ENCODE data around the gene SAFB. TPM values are rescaled to one million over a fixed set of nuclear protein-coding genes. Genes with fewer than 3 reads are reported as not detected.

SAFB gene
- total RNA-seq, 1 experiment from 2014 or later = 171 TPM

DNA sequence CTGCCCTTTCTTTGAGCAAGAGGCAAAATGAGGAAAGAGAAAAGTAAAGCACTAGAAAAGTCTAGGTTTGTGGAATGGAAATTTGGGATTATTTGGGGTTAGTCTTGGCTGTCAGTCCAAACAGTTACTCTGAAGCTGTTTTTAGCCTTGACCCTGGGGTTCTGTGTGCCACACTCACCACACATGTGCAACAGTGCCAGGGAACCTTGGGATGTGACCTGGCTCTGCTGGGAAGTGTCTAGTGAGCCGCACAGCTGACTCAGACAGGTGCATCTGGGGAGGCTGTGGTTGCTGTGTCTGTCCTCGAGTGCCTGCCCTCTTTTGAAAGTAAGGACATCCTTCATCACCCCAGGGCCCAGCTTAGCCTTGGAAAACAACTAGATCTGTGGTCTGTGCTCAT is 41.6 kb downstream of the SAFB start:
- POLR2A ChIA-PET (ENCODE audit: low non-redundant PET) = no interaction called here
- Histone ChIP-seq H3K36me3 (ENCODE audit: insufficient read depth, low read length, poor library complexity, severe bottlenecking) (peaks cover 94% of the 10 kb centered on the region), H3K27me3 (replicated peaks; ENCODE audit: insufficient read depth, low read depth, low read length, poor library complexity) (no peaks in the 10 kb centered on the region), H3K27ac (ENCODE audit: low read depth, low read length, poor library complexity, severe bottlenecking) (no peak overlapping the region), H3K9me3 (ENCODE audit: low read depth, low read length, poor library complexity, severe bottlenecking) (no peaks in the 10 kb centered on the region), H3K4me1 (ENCODE audit: insufficient read depth, low read length, poor library complexity, severe bottlenecking) (no peaks in the 10 kb centered on the region), H3K4me3 (ENCODE audit: low read depth, low read length, poor library complexity, severe bottlenecking) (no peak overlapping the region)
- CTCF ChIA-PET = no interaction called here
- TF ChIP-seq, protein P1, sequence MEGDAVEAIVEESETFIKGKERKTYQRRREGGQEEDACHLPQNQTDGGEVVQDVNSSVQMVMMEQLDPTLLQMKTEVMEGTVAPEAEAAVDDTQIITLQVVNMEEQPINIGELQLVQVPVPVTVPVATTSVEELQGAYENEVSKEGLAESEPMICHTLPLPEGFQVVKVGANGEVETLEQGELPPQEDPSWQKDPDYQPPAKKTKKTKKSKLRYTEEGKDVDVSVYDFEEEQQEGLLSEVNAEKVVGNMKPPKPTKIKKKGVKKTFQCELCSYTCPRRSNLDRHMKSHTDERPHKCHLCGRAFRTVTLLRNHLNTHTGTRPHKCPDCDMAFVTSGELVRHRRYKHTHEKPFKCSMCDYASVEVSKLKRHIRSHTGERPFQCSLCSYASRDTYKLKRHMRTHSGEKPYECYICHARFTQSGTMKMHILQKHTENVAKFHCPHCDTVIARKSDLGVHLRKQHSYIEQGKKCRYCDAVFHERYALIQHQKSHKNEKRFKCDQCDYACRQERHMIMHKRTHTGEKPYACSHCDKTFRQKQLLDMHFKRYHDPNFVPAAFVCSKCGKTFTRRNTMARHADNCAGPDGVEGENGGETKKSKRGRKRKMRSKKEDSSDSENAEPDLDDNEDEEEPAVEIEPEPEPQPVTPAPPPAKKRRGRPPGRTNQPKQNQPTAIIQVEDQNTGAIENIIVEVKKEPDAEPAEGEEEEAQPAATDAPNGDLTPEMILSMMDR (conservative IDR thresholded peaks at IDR 0.05; ENCODE audit: low read depth, low read length) = no peak
- TF ChIP-seq EZH2 (IDR thresholded peaks at IDR 0.05; ENCODE audit: borderline replicate concordance, low read depth, low read length, poor library complexity, severe bottlenecking) = no peak
- no TSS peak for BruUV-seq (replicated peaks)
- intact Hi-C loops (cut with micrococcal nuclease; ENCODE audit: unreplicated experiment) = no loop called here
- no peak for DNase-seq (ENCODE audit: low spot score)

DNA sequence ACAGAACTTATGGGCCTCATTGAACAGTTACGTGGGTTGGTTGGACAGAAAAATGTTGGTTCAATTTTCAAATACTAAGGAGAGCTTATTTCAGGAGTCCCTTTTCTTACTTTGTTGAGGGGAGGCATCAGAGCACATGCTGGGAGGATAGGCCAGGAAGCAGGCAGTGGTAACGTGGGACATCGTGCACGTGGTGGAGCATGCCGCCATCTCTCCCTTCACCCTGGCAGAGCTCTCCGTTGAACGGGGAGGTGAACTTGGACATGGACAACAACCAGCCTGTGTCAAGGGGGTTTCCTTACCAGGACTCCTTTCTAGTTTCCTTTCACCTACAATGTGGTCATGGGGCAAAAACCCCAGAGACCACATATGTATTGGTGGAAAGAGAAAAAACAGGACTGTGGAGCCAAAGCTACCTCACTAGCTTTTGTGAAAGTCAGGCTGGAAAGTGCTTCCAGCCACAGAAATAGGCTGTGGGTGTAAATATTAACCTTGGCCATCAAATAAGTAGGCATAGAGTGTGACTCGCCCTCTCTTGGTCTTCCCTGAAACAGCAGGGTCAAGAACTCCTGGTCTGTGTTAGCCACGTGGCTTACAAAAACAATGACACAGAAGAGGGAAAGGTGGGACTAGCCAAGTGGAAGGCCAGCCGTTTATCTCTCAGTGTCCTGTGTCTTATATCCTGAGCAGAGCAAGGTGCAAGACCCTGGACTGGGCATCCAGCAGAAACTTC is 43.1 kb downstream of the SAFB start:
- Histone ChIP-seq H3K4me1 (ENCODE audit: insufficient read depth, low read length, poor library complexity, severe bottlenecking) (no peaks in the 10 kb centered on the region), H3K9me3 (ENCODE audit: low read depth, low read length, poor library complexity, severe bottlenecking) (no peaks in the 10 kb centered on the region), H3K36me3 (ENCODE audit: insufficient read depth, low read length, poor library complexity, severe bottlenecking) (peaks cover 86% of the 10 kb centered on the region), H3K27ac (ENCODE audit: low read depth, low read length, poor library complexity, severe bottlenecking) (no peak overlapping the region), H3K4me3 (ENCODE audit: low read depth, low read length, poor library complexity, severe bottlenecking) (no peak overlapping the region), H3K27me3 (replicated peaks; ENCODE audit: insufficient read depth, low read depth, low read length, poor library complexity) (no peaks in the 10 kb centered on the region)
- DNase-seq (ENCODE audit: low spot score) = no peak
- intact Hi-C loops (cut with micrococcal nuclease; ENCODE audit: unreplicated experiment) = no loop called here
- ChIA-PET CTCF (no interaction called here), POLR2A (ENCODE audit: low non-redundant PET) (interaction anchor here (0.6 kb wide), 1 partner anchor 865 kb away, joined by 5 read pairs; the partner anchor contains the start of gene TNFSF9)
- no TSS peak for BruUV-seq (replicated peaks)
- TF ChIP-seq EZH2 (IDR thresholded peaks at IDR 0.05; ENCODE audit: borderline replicate concordance, low read depth, low read length, poor library complexity, severe bottlenecking) = no peak
- TF ChIP-seq, protein P1 (conservative IDR thresholded peaks at IDR 0.05; ENCODE audit: low read depth, low read length) = no peak

DNA sequence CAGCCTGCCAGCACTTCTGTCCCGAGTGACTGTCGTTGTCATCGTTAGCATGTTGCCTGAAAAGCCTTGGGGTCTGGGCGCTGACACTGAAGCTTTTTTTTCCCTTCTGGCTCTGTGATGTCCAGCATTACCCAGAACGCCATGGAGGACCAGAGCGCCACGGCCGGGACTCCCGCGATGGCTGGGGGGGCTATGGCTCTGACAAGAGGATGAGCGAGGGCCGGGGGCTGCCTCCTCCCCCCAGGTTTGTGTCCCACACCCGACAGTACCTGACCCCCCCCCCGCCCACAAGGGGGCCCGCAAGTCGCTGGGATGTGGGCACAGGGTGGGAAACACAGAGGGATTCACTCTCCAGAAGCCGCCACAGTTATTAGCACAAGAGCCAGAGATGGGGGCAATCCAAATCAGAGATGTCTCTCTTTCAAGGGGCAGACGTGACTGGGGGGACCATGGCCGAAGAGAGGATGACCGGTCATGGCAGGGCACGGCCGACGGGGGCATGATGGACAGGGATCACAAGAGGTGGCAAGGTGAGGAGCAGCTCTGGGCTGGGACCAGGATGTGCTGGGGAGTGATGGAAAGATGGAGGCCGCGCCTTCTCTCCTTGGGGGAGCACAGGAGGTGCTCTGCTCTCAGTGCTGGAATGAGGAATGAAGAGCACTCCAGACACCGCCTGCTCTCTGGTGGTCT is 44.2 kb downstream of the SAFB start:
- no peaks in the 10 kb centered on the region for H3K27me3 ChIP-seq (replicated peaks; ENCODE audit: insufficient read depth, low read depth, low read length, poor library complexity)
- no peaks in the 10 kb centered on the region for H3K4me1 ChIP-seq (ENCODE audit: insufficient read depth, low read length, poor library complexity, severe bottlenecking)
- peaks cover 78% of the 10 kb centered on the region for H3K36me3 ChIP-seq (ENCODE audit: insufficient read depth, low read length, poor library complexity, severe bottlenecking)
- TF ChIP-seq, protein P1 (conservative IDR thresholded peaks at IDR 0.05; ENCODE audit: low read depth, low read length) = no peak
- TF ChIP-seq EZH2 (IDR thresholded peaks at IDR 0.05; ENCODE audit: borderline replicate concordance, low read depth, low read length, poor library complexity, severe bottlenecking) = no peak
- POLR2A ChIA-PET (ENCODE audit: low non-redundant PET) = interaction anchor here (0.6 kb wide), 1 partner anchor 864 kb away, joined by 5 read pairs; the partner anchor contains the start of gene TNFSF9
- no peak for DNase-seq (ENCODE audit: low spot score)
- CTCF ChIA-PET = no interaction called here
- BruUV-seq (replicated peaks) = no TSS peak
- intact Hi-C loops (cut with micrococcal nuclease; ENCODE audit: unreplicated experiment) = no loop called here
- H3K4me3 ChIP-seq (ENCODE audit: low read depth, low read length, poor library complexity, severe bottlenecking) = no peak overlapping the region
- no peaks in the 10 kb centered on the region for H3K9me3 ChIP-seq (ENCODE audit: low read depth, low read length, poor library complexity, severe bottlenecking)
- no peak overlapping the region for H3K27ac ChIP-seq (ENCODE audit: low read depth, low read length, poor library complexity, severe bottlenecking)

Measured in A673 (cell line).